GM23248 (cell line): ENCODE data around the gene CUX1. TPM values are rescaled to one million over a fixed set of nuclear protein-coding genes. Genes with fewer than 3 reads are reported as not detected.

Experiments used
- DNase-seq: peaks from one replicate; pipeline ENCODE4 v3.0.0-alpha.2; 2015
- H2AFZ ChIP-seq: fragments of 200-600 bp; sonication (generic); 2 replicates; pipeline ENCODE4 v1.6.1; 2016; ENCODE audit warnings: antibody characterized with exemption
- H3F3A ChIP-seq: fragments of 200-600 bp; sonication (generic); 2 replicates; pipeline ENCODE4 v1.6.1; 2016; ENCODE audit warnings: mild to moderate bottlenecking, antibody characterized with exemption, mixed run types; ENCODE audit not compliant: insufficient read depth
- H3K27ac ChIP-seq: fragments of 200-600 bp; sonication (generic); 2 replicates; pipeline ENCODE4 v1.5.1; 2016; ENCODE audit warnings: mild to moderate bottlenecking
- H3K27me3 ChIP-seq: fragments of 200-600 bp; sonication (generic); replicated peaks from 2 replicates; pipeline ENCODE4 v1.6.1; 2016; ENCODE audit warnings: mild to moderate bottlenecking; ENCODE audit not compliant: insufficient read depth
- H3K36me3 ChIP-seq: fragments of 200-600 bp; sonication (generic); 2 replicates; pipeline ENCODE4 v1.6.1; 2016; ENCODE audit warnings: low read depth, mild to moderate bottlenecking
- H3K4me1 ChIP-seq: fragments of 200-600 bp; sonication (generic); 2 replicates; pipeline ENCODE4 v1.6.1; 2016; ENCODE audit warnings: mild to moderate bottlenecking; ENCODE audit not compliant: insufficient read depth
- H3K4me2 ChIP-seq: fragments of 200-600 bp; sonication (generic); one replicate; pipeline ENCODE4 v1.6.1; 2016; ENCODE audit warnings: mild to moderate bottlenecking; ENCODE audit not compliant: unreplicated experiment
- H3K4me3 ChIP-seq: fragments of 200-600 bp; sonication (generic); 2 replicates; pipeline ENCODE4 v1.5.1; 2016; ENCODE audit warnings: mild to moderate bottlenecking
- H3K79me2 ChIP-seq: fragments of 200-600 bp; sonication (generic); 2 replicates; pipeline ENCODE4 v1.6.1; 2016; ENCODE audit warnings: mild to moderate bottlenecking; ENCODE audit not compliant: insufficient read depth
- H3K9ac ChIP-seq: fragments of 200-600 bp; sonication (generic); 2 replicates; pipeline ENCODE4 v1.6.1; 2016; ENCODE audit warnings: mild to moderate bottlenecking
- H3K9me2 ChIP-seq: fragments of 200-600 bp; sonication (generic); 2 replicates; pipeline ENCODE4 v1.6.1; 2016; ENCODE audit warnings: mixed run types, mild to moderate bottlenecking, moderate library complexity; ENCODE audit not compliant: insufficient read depth
- H3K9me3 ChIP-seq: fragments of 200-600 bp; sonication (generic); one replicate; pipeline ENCODE4 v1.6.1; 2017; ENCODE audit warnings: low read depth
- H4K20me1 ChIP-seq: fragments of 200-600 bp; sonication (generic); 2 replicates; pipeline ENCODE4 v1.6.0; 2016; ENCODE audit not compliant: insufficient read depth
- EZH2 ChIP-seq: fragments of 200-600 bp; sonication (generic); IDR thresholded peaks from 2 replicates; pipeline ENCODE4 v1.6.1; 2018; ENCODE audit warnings: antibody characterized with exemption, mild to moderate bottlenecking; ENCODE audit not compliant: insufficient read depth, poor library complexity, severe bottlenecking
- EZH2phosphoT487 ChIP-seq: fragments of 200-600 bp; sonication (generic); IDR thresholded peaks from 2 replicates; pipeline ENCODE4 v1.6.1; 2018; ENCODE audit warnings: antibody characterized with exemption, moderate library complexity, mild to moderate bottlenecking, low read depth; ENCODE audit not compliant: insufficient read depth
- WGBS, 2 experiments: methylation state at CpG; one replicate each; pipeline ENCODE4 v1.1.6; 2015 to 2017; ENCODE audit warnings: low lambda C conversion rate in 2 of 2, low coverage in 1 of 2; ENCODE audit errors: missing lambda C conversion rate in 2 of 2; 5-methylcytosine and 5-hydroxymethylcytosine counted together
- in situ Hi-C: fragments of 300-500 bp; cut with MboI; formaldehyde crosslinking; loops from 2 replicates; pipeline ENCODE4 v1.15.0; 2020
- polyA plus RNA-seq: library from polyadenylated mRNA; unstranded; fragments of >200 nt; fragmentation: Nextera tagmentation; extraction: Ambion mirVana; gene quantifications from 2 replicates; pipeline ENCODE4 v1.2.1, GENCODE V29; 2016
- total RNA-seq: library from RNA; depleted of rRNA; stranded (reverse); fragments of >200 nt; shearing (Covaris generic); gene quantifications from 2 replicates; pipeline ENCODE4 v1.2.3, GENCODE V29; 2014

Gene CUX1
- total and polyA plus RNA-seq, 2 experiments from 2014 or later = 30.2 to 34.9 TPM

- no peak for TF ChIP-seq EZH2phosphoT487
- no peak for TF ChIP-seq EZH2
- no peak overlapping the region for H3K4me3 ChIP-seq
- no peaks in the 10 kb centered on the region for H3F3A ChIP-seq
- no peak overlapping the region for H3K9ac ChIP-seq
- no peaks in the 10 kb centered on the region for H3K4me1 ChIP-seq
- peaks cover 50% of the 10 kb centered on the region for H3K27me3 ChIP-seq
- in situ Hi-C loops = no loop called here
- H3K36me3 ChIP-seq = no peaks in the 10 kb centered on the region
- no peak overlapping the region for H2AFZ ChIP-seq
- H3K9me2 ChIP-seq = no peaks in the 10 kb centered on the region
- 80 to 85% methylated on average over 9 of the region's 9 CpGs for WGBS, 2 experiments
- no peaks in the 10 kb centered on the region for H4K20me1 ChIP-seq
- DNase-seq = no peak
- H3K4me2 ChIP-seq = no peak overlapping the region
- no peaks in the 10 kb centered on the region for H3K79me2 ChIP-seq
- H3K27ac ChIP-seq = no peak overlapping the region
- no peaks in the 10 kb centered on the region for H3K9me3 ChIP-seq
Observed at GRCh38 chr7:101775181-101775580, 42.2 kb upstream of the CUX1 start.

- H3K4me2 ChIP-seq = no peak overlapping the region
- DNase-seq = no peak
- no peaks in the 10 kb centered on the region for H3K4me1 ChIP-seq
- H4K20me1 ChIP-seq = no peaks in the 10 kb centered on the region
- no peaks in the 10 kb centered on the region for H3K9me2 ChIP-seq
- H2AFZ ChIP-seq = no peak overlapping the region
- peaks cover 67% of the 10 kb centered on the region for H3K27me3 ChIP-seq
- H3K9me3 ChIP-seq = no peaks in the 10 kb centered on the region
- H3F3A ChIP-seq = no peaks in the 10 kb centered on the region
- H3K4me3 ChIP-seq = no peak overlapping the region
- H3K27ac ChIP-seq = no peak overlapping the region
- H3K79me2 ChIP-seq = no peaks in the 10 kb centered on the region
- no peaks in the 10 kb centered on the region for H3K36me3 ChIP-seq
- TF ChIP-seq EZH2 (no peak), EZH2phosphoT487 (no peak)
- in situ Hi-C loops = no loop called here
- H3K9ac ChIP-seq = no peak overlapping the region
- 23 to 25% methylated on average over 20 of the region's 20 CpGs for WGBS, 2 experiments
Observed at GRCh38 chr7:101778026-101778580, 39.3 kb upstream of the CUX1 start.

DNA sequence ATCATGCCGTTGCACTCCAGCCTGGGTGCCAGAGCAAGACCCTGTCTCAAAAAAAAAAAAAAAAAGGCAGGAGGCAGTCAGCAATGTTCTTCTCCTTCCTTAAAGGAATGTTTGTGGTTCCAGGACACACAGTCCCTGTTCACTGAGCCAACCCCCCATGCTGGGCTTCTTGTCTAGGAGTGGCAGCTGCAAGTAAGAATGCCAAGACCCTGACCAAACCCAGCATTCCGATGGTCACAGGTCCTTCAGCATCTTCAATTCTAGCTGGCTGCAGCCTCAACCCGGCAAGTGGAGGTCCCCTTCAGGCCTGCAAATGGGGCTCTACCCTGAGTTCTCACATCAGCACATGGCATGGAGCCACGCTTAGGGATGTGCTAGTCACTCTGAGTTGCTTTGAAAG, 38.2 kb upstream of the CUX1 start:
- H3F3A ChIP-seq = no peaks in the 10 kb centered on the region
- H3K9me3 ChIP-seq = no peaks in the 10 kb centered on the region
- H3K9ac ChIP-seq = no peak overlapping the region
- H4K20me1 ChIP-seq = no peaks in the 10 kb centered on the region
- TF ChIP-seq EZH2phosphoT487 = no peak
- TF ChIP-seq EZH2 = no peak
- H3K4me2 ChIP-seq = no peak overlapping the region
- peaks cover 70% of the 10 kb centered on the region for H3K27me3 ChIP-seq
- H3K36me3 ChIP-seq = no peaks in the 10 kb centered on the region
- no peak overlapping the region for H3K4me3 ChIP-seq
- H3K27ac ChIP-seq = no peak overlapping the region
- WGBS, 2 experiments = 66 to 76% methylated on average over 4 of the region's 4 CpGs
- H3K4me1 ChIP-seq = no peaks in the 10 kb centered on the region
- no peak overlapping the region for H2AFZ ChIP-seq
- no peaks in the 10 kb centered on the region for H3K79me2 ChIP-seq
- in situ Hi-C loops = no loop called here
- no peak for DNase-seq
- H3K9me2 ChIP-seq = no peaks in the 10 kb centered on the region

DNA sequence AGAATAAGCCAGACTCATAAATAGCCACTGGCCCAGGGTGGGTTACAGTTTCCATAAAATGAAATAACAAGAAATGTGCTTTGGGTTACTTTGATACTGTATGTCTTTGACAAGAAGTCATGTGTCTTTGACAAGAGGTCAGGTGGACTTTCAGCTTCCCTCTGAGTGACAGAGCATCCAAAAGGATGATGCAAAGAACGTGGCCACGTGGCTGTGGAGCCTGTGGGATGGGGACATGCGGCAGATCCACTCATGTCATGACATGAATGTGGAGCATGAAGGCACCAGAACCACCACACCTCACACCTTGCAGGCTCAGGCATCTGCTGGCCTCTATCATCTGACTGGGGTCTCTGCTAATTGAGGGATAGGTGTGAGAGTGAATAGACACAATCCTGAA, 37.1 kb upstream of the CUX1 start:
- no peaks in the 10 kb centered on the region for H3K4me1 ChIP-seq
- H3K79me2 ChIP-seq = no peaks in the 10 kb centered on the region
- H2AFZ ChIP-seq = no peak overlapping the region
- H3K9me2 ChIP-seq = no peaks in the 10 kb centered on the region
- H3K4me3 ChIP-seq = no peak overlapping the region
- no peaks in the 10 kb centered on the region for H3F3A ChIP-seq
- H3K36me3 ChIP-seq = no peaks in the 10 kb centered on the region
- H4K20me1 ChIP-seq = no peaks in the 10 kb centered on the region
- no peak for DNase-seq
- in situ Hi-C loops = no loop called here
- WGBS, 2 experiments = 41 to 46% methylated on average over 3 of the region's 3 CpGs
- H3K9me3 ChIP-seq = no peaks in the 10 kb centered on the region
- H3K9ac ChIP-seq = no peak overlapping the region
- TF ChIP-seq EZH2 (no peak), EZH2phosphoT487 (no peak)
- H3K27me3 ChIP-seq = peaks cover 62% of the 10 kb centered on the region
- no peak overlapping the region for H3K4me2 ChIP-seq
- H3K27ac ChIP-seq = no peak overlapping the region

DNA sequence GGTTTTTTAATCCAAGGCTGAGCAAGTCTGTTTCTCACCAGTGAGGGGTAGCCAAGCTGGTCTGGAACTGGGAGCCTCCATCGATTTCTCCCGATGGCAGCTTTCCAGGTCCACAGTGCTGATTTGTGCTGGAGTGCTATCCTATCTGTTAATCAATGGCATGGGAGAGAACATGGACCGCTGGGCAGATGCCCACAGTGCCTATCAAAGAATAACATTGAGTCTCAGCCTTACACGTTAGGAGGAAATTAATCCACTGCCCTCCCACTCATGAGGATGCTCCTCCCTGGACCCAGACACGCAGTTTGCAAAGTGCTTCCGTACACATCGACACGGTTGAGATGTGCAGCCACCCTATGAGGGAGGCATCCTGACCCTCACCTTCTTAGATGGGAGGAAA, 36.0 kb upstream of the CUX1 start:
- DNase-seq = no peak
- Histone ChIP-seq H3K4me2 (no peak overlapping the region), H3K9me3 (no peaks in the 10 kb centered on the region), H3F3A (no peaks in the 10 kb centered on the region), H3K9ac (no peak overlapping the region), H3K9me2 (no peaks in the 10 kb centered on the region), H3K79me2 (no peaks in the 10 kb centered on the region), H3K36me3 (no peaks in the 10 kb centered on the region), H4K20me1 (no peaks in the 10 kb centered on the region), H3K4me3 (no peak overlapping the region), H3K27me3 (peaks cover 60% of the 10 kb centered on the region), H3K4me1 (no peaks in the 10 kb centered on the region), H3K27ac (no peak overlapping the region), H2AFZ (no peak overlapping the region)
- in situ Hi-C loops = no loop called here
- TF ChIP-seq EZH2 = no peak
- TF ChIP-seq EZH2phosphoT487 = no peak
- WGBS, 2 experiments = 70 to 73% methylated on average over 8 of the region's 8 CpGs
